ENCODE measurements around the gene ARPC5L.
"Not testable (repeated sequence)": the region's sequence is repeated elsewhere in the genome, so short reads cannot be mapped to it uniquely, and the experiment has no call there.

Gene ARPC5L

GRCh38 chr9:124861342-124862229 is at the start of gene ARPC5L, which contains the start of gene RPL35:
Gene ARPC5L (plus strand): TSS chr9:124862130. CDS start chr9:124869291, 7,161 bp downstream.
Gene RPL35 (minus strand): TSS chr9:124861957. CDS start chr9:124861912, 45 bp downstream.
- peak; percentile 73 to 93 for DNase-seq

- DNase-seq = no peak
Observed at GRCh38 chr9:124812441-124812876, 49.5 kb upstream of the ARPC5L start.

GRCh38 chr9:124813041-124813440 is 48.9 kb upstream of the ARPC5L start:
- no peak for DNase-seq

- no peak for DNase-seq
Observed at GRCh38 chr9:124813501-124814163, 48.3 kb upstream of the ARPC5L start.

GRCh38 chr9:124814164-124814535 is 47.8 kb upstream of the ARPC5L start:
- DNase-seq = no peak

- DNase-seq = no peak
Observed at GRCh38 chr9:124815601-124816000, 46.3 kb upstream of the ARPC5L start.

GRCh38 chr9:124818431-124819281 is 43.3 kb upstream of the ARPC5L start:
- DNase-seq = no peak

- no peak for DNase-seq
Observed at GRCh38 chr9:124820698-124821623, 41.0 kb upstream of the ARPC5L start.

GRCh38 chr9:124828489-124829333 is 33.2 kb upstream of the ARPC5L start:
- no peak for DNase-seq

GRCh38 chr9:124829334-124829669 is 32.6 kb upstream of the ARPC5L start:
- no peak for DNase-seq

- DNase-seq = no peak
Observed at GRCh38 chr9:124830593-124830992, 31.3 kb upstream of the ARPC5L start.

GRCh38 chr9:124831642-124832364 is 30.1 kb upstream of the ARPC5L start:
- no peak for DNase-seq

GRCh38 chr9:124834591-124834990 is 27.3 kb upstream of the ARPC5L start:
- no peak for DNase-seq

GRCh38 chr9:124835026-124835557 is 26.8 kb upstream of the ARPC5L start:
- peak in 1 of 2 experiments; percentile 64 for DNase-seq

GRCh38 chr9:124838132-124838531 is 23.8 kb upstream of the ARPC5L start:
- not testable (repeated sequence) for DNase-seq

GRCh38 chr9:124838567-124839275 is 23.2 kb upstream of the ARPC5L start:
- not testable (repeated sequence) for DNase-seq

- DNase-seq = no peak
Observed at GRCh38 chr9:124839612-124840299, 22.2 kb upstream of the ARPC5L start.

GRCh38 chr9:124840300-124840833 is 21.6 kb upstream of the ARPC5L start:
- DNase-seq = peak in 1 of 2 experiments; percentile 11
